HG03039 (cell line): ENCODE data around the gene CAPZB.

Source experiments
- ATAC-seq: cut with Tn5 transposase; IDR thresholded peaks from one replicate; pipeline ENCODE4 v1.9.1; 2021; ENCODE audit warnings: mild to moderate bottlenecking, moderate library complexity; ENCODE audit not compliant: unreplicated experiment

The CAPZB gene

DNA sequence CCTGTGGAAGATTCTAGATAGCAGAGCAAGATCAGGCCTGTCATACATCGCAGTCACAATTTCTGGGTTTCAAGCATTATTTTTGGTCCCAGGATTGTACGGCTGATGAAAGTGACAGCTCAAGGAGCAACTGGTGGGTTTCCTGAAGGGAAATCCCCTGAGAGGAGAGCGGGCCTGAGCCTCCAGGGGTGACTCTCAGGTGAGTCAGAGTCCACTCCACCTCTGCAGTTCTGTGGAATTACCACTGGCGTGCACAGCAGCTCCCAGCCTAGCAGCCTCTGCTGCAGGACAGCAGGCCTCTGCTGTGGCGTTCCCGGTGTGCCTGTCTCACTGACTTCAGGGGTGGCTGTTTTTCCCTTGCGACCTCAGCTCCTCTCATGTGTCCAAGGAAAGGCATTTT is 148.8 kb downstream of the CAPZB start:
- ATAC-seq = no peak

DNA sequence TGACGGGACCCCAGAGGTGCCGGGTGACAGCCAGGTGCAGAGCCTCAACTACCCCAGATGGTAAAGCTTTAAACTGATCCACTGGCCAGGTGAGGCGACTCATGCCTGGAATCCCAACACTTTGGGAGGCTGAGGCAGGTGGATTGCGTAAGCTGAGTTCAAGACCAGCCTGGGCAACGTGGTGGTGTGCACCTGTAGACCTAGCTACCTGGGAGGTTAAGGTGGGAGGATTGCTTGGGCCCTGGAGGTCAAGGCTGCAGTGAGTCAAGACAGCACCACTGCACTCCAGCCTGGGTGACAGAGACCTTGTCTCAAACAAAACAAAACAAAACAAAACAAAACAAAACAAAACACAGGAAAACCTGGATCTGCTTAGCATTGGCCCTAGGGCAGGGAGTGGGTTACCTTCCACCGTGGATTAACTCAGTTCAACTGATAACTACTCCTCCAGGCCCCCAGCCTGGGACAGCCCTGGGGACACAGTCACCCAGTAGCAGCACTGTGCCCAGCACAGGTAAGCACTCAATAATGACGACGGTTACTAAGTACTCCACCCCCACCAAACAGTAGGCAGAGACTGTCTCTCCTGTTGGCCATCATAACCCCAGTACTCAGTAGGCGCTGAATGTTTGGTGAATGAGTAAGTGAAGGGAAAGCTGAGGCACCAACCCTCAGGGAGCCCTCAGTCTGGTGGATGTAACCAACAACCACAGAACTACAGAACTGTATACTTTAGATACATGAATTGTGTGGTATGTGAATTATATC is 151.6 kb downstream of the CAPZB start:
- ATAC-seq = no peak

- ATAC-seq = no peak
Measured at GRCh38 chr1:19332832-19333231, 152.5 kb downstream of the CAPZB start.

- no peak for ATAC-seq
Measured at GRCh38 chr1:19331262-19331878, 154.0 kb downstream of the CAPZB start.

- no peak for ATAC-seq
Measured at GRCh38 chr1:19330449-19331135, 154.7 kb downstream of the CAPZB start.

GRCh38 chr1:19329611-19330010 is 155.7 kb downstream of the CAPZB start:
- ATAC-seq = no peak

GRCh38 chr1:19329188-19329587 is 156.2 kb downstream of the CAPZB start:
- no peak for ATAC-seq

GRCh38 chr1:19328486-19328885 is 156.9 kb downstream of the CAPZB start:
- ATAC-seq = no peak

- ATAC-seq = no peak
Measured at GRCh38 chr1:19327736-19328135, 157.6 kb downstream of the CAPZB start.

GRCh38 chr1:19327301-19327700 is 158.0 kb downstream of the CAPZB start:
- ATAC-seq = no peak

DNA sequence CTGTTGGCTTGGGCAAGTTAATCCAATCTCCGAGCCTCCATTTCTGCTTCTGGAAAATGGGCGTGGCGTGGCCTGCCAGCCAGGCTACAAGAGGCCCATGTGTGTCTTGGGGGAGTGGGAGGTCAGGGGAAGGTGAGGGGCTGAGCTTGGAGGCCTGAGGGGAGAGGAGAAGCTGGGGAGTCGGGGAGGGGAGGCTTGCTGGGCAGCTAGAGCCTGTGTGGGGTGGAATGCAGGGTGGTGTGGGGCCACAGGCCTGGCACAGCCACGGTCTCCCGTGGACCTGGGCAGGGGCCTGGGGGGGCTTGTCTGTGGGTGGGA is 158.6 kb downstream of the CAPZB start:
- no peak for ATAC-seq

GRCh38 chr1:19325958-19326747 is 159.2 kb downstream of the CAPZB start:
- no peak for ATAC-seq

- ATAC-seq = no peak
Measured at GRCh38 chr1:19325368-19325957, 159.9 kb downstream of the CAPZB start.

- no peak for ATAC-seq
Measured at GRCh38 chr1:19324665-19324990, 160.7 kb downstream of the CAPZB start.

DNA sequence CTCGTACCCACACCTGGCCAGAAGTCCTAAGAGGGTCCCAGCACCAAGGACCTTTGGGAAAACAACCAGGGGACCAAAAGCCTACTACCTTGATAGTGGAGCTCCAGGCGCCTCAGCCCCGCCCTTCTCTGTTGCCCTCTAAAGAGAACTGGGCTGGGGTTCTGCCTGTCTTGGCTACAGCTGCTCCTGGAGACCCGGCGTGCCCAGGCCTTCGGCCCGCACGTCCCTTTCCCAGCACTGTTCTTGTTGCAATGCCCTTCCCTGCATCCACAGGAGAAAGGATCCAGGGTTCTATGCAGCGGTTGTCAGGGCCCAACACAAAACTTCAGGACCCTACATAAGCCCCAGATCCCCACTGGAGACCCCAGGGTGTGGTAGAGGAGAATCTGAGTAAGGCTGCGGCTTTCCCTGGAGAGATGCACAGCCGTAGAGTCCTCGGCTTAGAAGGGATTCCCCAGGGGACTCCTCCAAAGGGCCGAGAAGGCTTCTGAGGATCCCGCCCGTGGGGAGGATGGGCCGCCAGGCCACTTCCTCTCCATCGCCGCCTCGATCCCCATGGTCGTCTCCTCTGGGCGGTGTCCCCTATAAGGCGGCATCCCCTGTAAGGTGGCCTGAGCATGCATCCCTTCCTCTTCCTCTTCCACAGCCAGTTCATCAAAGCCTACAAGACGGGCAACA is 161.2 kb downstream of the CAPZB start:
- no peak for ATAC-seq

DNA sequence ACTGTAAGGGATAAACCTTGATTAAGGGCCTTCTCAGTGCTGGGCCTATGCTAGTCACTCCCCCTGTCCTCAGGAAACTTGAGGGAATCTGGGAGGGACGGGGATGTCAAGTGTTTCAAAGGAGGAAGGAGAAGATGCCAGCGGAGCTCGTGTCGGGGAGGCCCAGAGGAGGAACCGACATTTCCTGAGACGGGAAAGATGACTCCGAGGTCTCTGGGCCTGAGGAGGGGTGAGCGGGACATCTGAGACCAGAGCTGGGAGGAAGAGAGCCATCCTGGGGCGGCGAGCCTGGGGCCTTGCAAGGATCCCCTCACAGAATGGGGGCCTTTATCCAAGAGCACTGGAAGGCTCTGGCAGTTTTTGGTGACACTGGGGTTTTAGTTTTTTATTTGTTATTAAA is 162.9 kb downstream of the CAPZB start:
- no peak for ATAC-seq

DNA sequence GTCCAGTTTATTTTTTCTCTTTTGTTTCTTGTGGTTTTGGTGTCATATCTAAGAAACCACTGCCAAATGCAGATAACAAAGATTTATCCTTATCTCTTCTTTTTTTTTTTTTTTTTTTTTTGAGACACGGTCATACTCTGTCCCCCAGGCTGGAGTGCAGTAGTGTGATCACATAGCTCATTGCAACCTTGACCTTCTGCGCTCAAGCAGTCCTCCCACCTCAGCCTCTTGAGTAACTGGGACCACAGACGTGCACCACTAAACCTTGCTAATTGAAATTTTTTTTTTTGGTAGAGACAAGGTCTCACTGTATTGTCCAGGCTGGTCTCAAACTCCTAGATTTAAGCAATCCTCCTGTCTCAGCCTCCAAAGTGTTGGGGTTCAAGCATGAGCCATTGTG is 164.3 kb downstream of the CAPZB start:
- ATAC-seq = no peak

GRCh38 chr1:19319196-19319595 is 166.1 kb downstream of the CAPZB start:
- ATAC-seq = no peak

DNA sequence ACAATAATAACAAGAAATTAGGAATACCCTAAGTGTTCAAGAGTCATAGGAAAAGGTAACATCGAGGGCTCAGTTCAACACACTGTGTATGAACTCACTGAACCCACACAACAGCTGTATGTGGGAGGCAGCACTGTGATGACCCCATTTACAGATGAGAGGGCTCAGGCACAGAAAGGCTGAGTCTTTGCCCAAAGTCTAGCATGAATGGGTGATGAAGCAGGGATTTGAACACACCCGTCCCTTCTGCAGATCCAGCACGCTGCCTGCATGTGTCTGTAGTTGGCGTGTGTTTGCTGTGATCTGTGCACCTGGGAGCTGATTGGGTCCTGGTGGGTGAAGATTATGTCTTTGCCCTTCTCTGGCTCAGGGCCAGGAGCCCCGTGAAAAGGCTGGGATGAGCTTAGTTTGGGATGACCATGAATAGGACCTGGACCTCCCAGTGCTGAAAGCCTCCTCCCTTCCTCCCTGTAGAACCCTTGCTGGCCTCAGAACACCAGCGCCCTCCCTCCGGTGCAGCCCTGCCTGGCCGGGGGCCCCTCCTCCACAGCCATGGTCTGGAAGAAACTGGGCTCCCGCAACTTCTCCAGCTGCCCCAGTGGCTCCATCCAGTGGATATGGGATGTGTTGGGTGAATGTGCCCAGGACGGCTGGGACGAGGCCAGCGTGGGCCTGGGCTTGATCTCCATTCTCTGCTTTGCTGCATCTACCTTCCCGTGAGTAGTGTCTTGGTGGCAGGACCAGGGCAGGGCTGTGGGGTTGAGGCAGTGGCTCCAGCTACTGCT is 168.0 kb downstream of the CAPZB start:
- no peak for ATAC-seq
